ENCODE results near the gene INPPL1. TPM values are rescaled to one million over a fixed set of nuclear protein-coding genes. Genes with fewer than 3 reads are reported as not detected.

Gene INPPL1
- total RNA-seq, 2 experiments from 2014 or later, result 75.9 to 78.4 TPM

GRCh38 chr11:72243173-72244059, 18.8 kb downstream of the INPPL1 start:
- Mint-ChIP-seq H3K4me3 (no peak overlapping the region), H3K27ac (no peak overlapping the region), H3K4me1 (ENCODE audit: low read depth) (peaks cover 22% of the 10 kb centered on the region), H3K9me3 (no peaks in the 10 kb centered on the region), H3K27me3 (peaks cover 47% of the 10 kb centered on the region), H3K36me3 (ENCODE audit: low read depth) (peaks cover 2% of the 10 kb centered on the region)
- POLR2A ChIA-PET, result no interaction called here
- ATAC-seq (no peak), DNase-seq (no peak)
- TF ChIP-seq CTCF (IDR thresholded peaks at IDR 0.05), result no peak
- intact Hi-C loops (cut with micrococcal nuclease), result no loop called here
- CTCF ChIA-PET, result interaction anchor here (0.8 to 1.2 kb wide), 2 partner anchors 8 to 188 kb away, joined by 3 read pairs; no protein-coding TSS in a partner anchor

- ChIA-PET CTCF (interaction anchor here (1.2 to 2.1 kb wide), 2 partner anchors 8 to 187 kb away, joined by 3 to 7 read pairs; no protein-coding TSS in a partner anchor), POLR2A (no interaction called here)
- Mint-ChIP-seq H3K36me3 (ENCODE audit: low read depth) (peaks cover 2% of the 10 kb centered on the region), H3K4me1 (ENCODE audit: low read depth) (peaks cover 20% of the 10 kb centered on the region), H3K27ac (no peak within 1 kb of the TSS), H3K9me3 (no peaks in the 10 kb centered on the region), H3K4me3 (no peak within 1 kb of the TSS), H3K27me3 (peaks cover 46% of the 10 kb centered on the region)
- ATAC-seq (no peak), DNase-seq (no peak)
- intact Hi-C loops (cut with micrococcal nuclease), result no loop called here
- no peak for TF ChIP-seq CTCF (IDR thresholded peaks at IDR 0.05)
These were observed 19.4 kb downstream of the INPPL1 start, which contains the start of gene PHOX2A for GRCh38 chr11:72244060-72244360. TSS of gene PHOX2A (minus strand) at chr11:72244176. CDS start at chr11:72244004, 172 bp downstream.

GRCh38 chr11:72244361-72245262, 20.0 kb downstream of the INPPL1 start:
- Mint-ChIP-seq H3K27me3 (peaks cover 44% of the 10 kb centered on the region), H3K4me3 (no peak overlapping the region), H3K4me1 (ENCODE audit: low read depth) (peaks cover 15% of the 10 kb centered on the region), H3K36me3 (ENCODE audit: low read depth) (peaks cover 2% of the 10 kb centered on the region), H3K9me3 (no peaks in the 10 kb centered on the region), H3K27ac (no peak overlapping the region)
- no peak for DNase-seq
- ChIA-PET CTCF (interaction anchor here (1.1 to 2.1 kb wide), 3 partner anchors 9 to 186 kb away, joined by 3 to 7 read pairs (median 3); no protein-coding TSS in a partner anchor), POLR2A (interaction anchor here (2.5 kb wide), 1 partner anchor 22 kb away, joined by 7 read pairs; no protein-coding TSS in a partner anchor)
- TF ChIP-seq CTCF (IDR thresholded peaks at IDR 0.05), result no peak
- ATAC-seq, result no peak
- intact Hi-C loops (cut with micrococcal nuclease), result no loop called here

GRCh38 chr11:72245263-72245816, 20.8 kb downstream of the INPPL1 start:
- intact Hi-C loops (cut with micrococcal nuclease), result no loop called here
- DNase-seq (no peak), ATAC-seq (no peak)
- TF ChIP-seq CTCF (IDR thresholded peaks at IDR 0.05), result no peak
- ChIA-PET POLR2A (interaction anchor here (2.5 kb wide), 1 partner anchor 22 kb away, joined by 7 read pairs; no protein-coding TSS in a partner anchor), CTCF (interaction anchor here (1.1 to 2.1 kb wide), 2 partner anchors 170 to 185 kb away, joined by 3 to 7 read pairs; no protein-coding TSS in a partner anchor)
- Mint-ChIP-seq H3K36me3 (ENCODE audit: low read depth) (peaks cover 2% of the 10 kb centered on the region), H3K27me3 (peaks cover 43% of the 10 kb centered on the region), H3K4me3 (no peak overlapping the region), H3K27ac (no peak overlapping the region), H3K4me1 (ENCODE audit: low read depth) (peaks cover 13% of the 10 kb centered on the region), H3K9me3 (no peaks in the 10 kb centered on the region)
